H9 (cell line): ENCODE measurements around the gene SUFU. TPM values are rescaled to one million over a fixed set of nuclear protein-coding genes. Genes with fewer than 3 reads are reported as not detected.

ENCODE experiments used
- DNase-seq: peaks from one replicate; pipeline ENCODE4 v3.0.0-alpha.2; 2017
- H2AFZ ChIP-seq: one replicate; pipeline ENCODE4 v1.6.1; 2013; ENCODE audit warnings: mild to moderate bottlenecking, low read length, control low read depth, moderate library complexity
- H2AK5ac ChIP-seq: 2 replicates; pipeline ENCODE4 v1.6.1; 2013; ENCODE audit warnings: low read length, control low read depth, mixed read lengths; ENCODE audit not compliant: insufficient read length
- H2BK120ac ChIP-seq: one replicate; pipeline ENCODE4 v1.6.1; 2013; ENCODE audit warnings: low read depth, mild to moderate bottlenecking, low read length, control low read depth, inconsistent platforms; ENCODE audit not compliant: poor library complexity, severe bottlenecking
- H2BK12ac ChIP-seq: 2 replicates; pipeline ENCODE4 v1.6.1; 2013; ENCODE audit warnings: low read length, control low read depth, mixed read lengths, low read depth; ENCODE audit not compliant: insufficient read length
- H2BK15ac ChIP-seq: 2 replicates; pipeline ENCODE4 v1.6.1; 2013; ENCODE audit warnings: low read depth, low read length, control low read depth
- H2BK20ac ChIP-seq: one replicate; pipeline ENCODE4 v1.6.1; 2013; ENCODE audit warnings: low read depth, mild to moderate bottlenecking, low read length, control low read depth, inconsistent platforms; ENCODE audit not compliant: poor library complexity, severe bottlenecking
- H2BK5ac ChIP-seq: 2 replicates; pipeline ENCODE4 v1.6.1; 2013; ENCODE audit warnings: low read length, control low read depth, mixed read lengths; ENCODE audit not compliant: insufficient read length
- H3K14ac ChIP-seq: 2 replicates; pipeline ENCODE4 v1.6.1; 2013; ENCODE audit warnings: low read length, control low read depth; ENCODE audit not compliant: insufficient read depth
- H3K18ac ChIP-seq: 2 replicates; pipeline ENCODE4 v1.6.1; 2013; ENCODE audit warnings: low read depth, mild to moderate bottlenecking, mixed read lengths, low read length, control low read depth; ENCODE audit not compliant: insufficient read length
- H3K23ac ChIP-seq: 2 replicates; pipeline ENCODE4 v1.6.1; 2013; ENCODE audit warnings: low read length, control low read depth, mixed read lengths, low read depth; ENCODE audit not compliant: insufficient read length
- H3K23me2 ChIP-seq: 2 replicates; pipeline ENCODE4 v1.6.1; 2013; ENCODE audit warnings: low read depth, mild to moderate bottlenecking, mixed read lengths, low read length, control low read depth; ENCODE audit not compliant: insufficient read length, poor library complexity, severe bottlenecking
- H3K27ac ChIP-seq: 2 replicates; pipeline ENCODE4 v1.5.1; 2013; ENCODE audit warnings: low read length, control low read depth, mixed read lengths, low read depth; ENCODE audit not compliant: insufficient read length
- H3K27me3 ChIP-seq: 2 replicates; pipeline ENCODE4 v1.6.1; 2013; ENCODE audit warnings: low read length, control low read depth, inconsistent platforms; ENCODE audit not compliant: insufficient read depth
- H3K4ac ChIP-seq: 2 replicates; pipeline ENCODE4 v1.6.1; 2013; ENCODE audit warnings: low read depth, mild to moderate bottlenecking, control low read depth, inconsistent platforms, low read length, moderate library complexity
- H3K4me1 ChIP-seq: 2 replicates; pipeline ENCODE4 v1.6.1; 2013; ENCODE audit warnings: low read length, control low read depth, inconsistent platforms; ENCODE audit not compliant: insufficient read depth
- H3K4me2 ChIP-seq: 2 replicates; pipeline ENCODE4 v1.6.1; 2013; ENCODE audit warnings: low read length, control low read depth, mixed read lengths; ENCODE audit not compliant: insufficient read length, insufficient read depth
- H3K56ac ChIP-seq: 2 replicates; pipeline ENCODE4 v1.6.1; 2013; ENCODE audit warnings: low read depth, mild to moderate bottlenecking, mixed read lengths, low read length, control low read depth; ENCODE audit not compliant: insufficient read length
- H3K79me1 ChIP-seq: 2 replicates; pipeline ENCODE4 v1.6.1; 2013; ENCODE audit warnings: low read depth, mild to moderate bottlenecking, moderate library complexity, low read length, control low read depth, inconsistent platforms; ENCODE audit not compliant: insufficient read depth, poor library complexity, severe bottlenecking
- H3K79me2 ChIP-seq: 2 replicates; pipeline ENCODE4 v1.6.1; 2013; ENCODE audit warnings: low read length, control low read depth, inconsistent platforms; ENCODE audit not compliant: insufficient read depth
- H3K9ac ChIP-seq: 2 replicates; pipeline ENCODE4 v1.6.1; 2013; ENCODE audit warnings: low read length, control low read depth, mixed read lengths; ENCODE audit not compliant: insufficient read length; ENCODE audit errors: extremely low read depth
- H3K9me3 ChIP-seq: one replicate; pipeline ENCODE4 v1.6.1; 2013; ENCODE audit warnings: low read depth, low read length, inconsistent platforms; ENCODE audit not compliant: control insufficient read depth
- H3T11ph ChIP-seq: one replicate; pipeline ENCODE4 v1.6.1; 2013; ENCODE audit warnings: mild to moderate bottlenecking, low read length, control low read depth, inconsistent platforms
- H4K20me1 ChIP-seq: one replicate; pipeline ENCODE4 v1.6.1; 2013; ENCODE audit not compliant: control insufficient read depth, insufficient read length, insufficient read depth
- H4K5ac ChIP-seq: 2 replicates; pipeline ENCODE4 v1.6.1; 2013; ENCODE audit warnings: low read depth, mild to moderate bottlenecking, mixed read lengths, low read length, control low read depth; ENCODE audit not compliant: insufficient read length
- H4K8ac ChIP-seq: replicated peaks from 2 replicates; pipeline ENCODE4 v1.6.1; 2013; ENCODE audit warnings: low read length, control low read depth, mixed read lengths, low read depth; ENCODE audit not compliant: insufficient read length
- H4K91ac ChIP-seq: 2 replicates; pipeline ENCODE4 v1.6.1; 2013; ENCODE audit warnings: low read depth, mild to moderate bottlenecking, moderate library complexity, mixed read lengths, low read length, control low read depth; ENCODE audit not compliant: insufficient read length
- H3K27ac Mint-ChIP-seq, 3 experiments: 2 replicates in 2 of 3; 3 replicates in 1 of 3; pipeline ENCODE4 v1.8.0; 2020 to 2021; ENCODE audit warnings: mixed read lengths in 3 of 3, mild to moderate bottlenecking in 1 of 3, moderate library complexity in 1 of 3
- H3K27me3 Mint-ChIP-seq: 2 replicates; pipeline ENCODE4 v1.8.0; 2021; ENCODE audit warnings: low read depth, mild to moderate bottlenecking, moderate library complexity, mixed read lengths
- H3K36me3 Mint-ChIP-seq, 3 experiments: 2 replicates in 2 of 3; 3 replicates in 1 of 3; pipeline ENCODE4 v1.8.0; 2020 to 2021; ENCODE audit warnings: low read depth in 3 of 3, mixed read lengths in 3 of 3; ENCODE audit not compliant: insufficient read depth in 1 of 3
- H3K4me1 Mint-ChIP-seq, 2 experiments: 2 replicates each; pipeline ENCODE4 v1.8.0; 2020; ENCODE audit warnings: mixed read lengths in 2 of 2
- H3K4me3 Mint-ChIP-seq, 2 experiments: 2 replicates in 1 of 2; 3 replicates in 1 of 2; pipeline ENCODE4 v1.8.0; 2020 to 2021; ENCODE audit warnings: mild to moderate bottlenecking in 2 of 2, mixed read lengths in 2 of 2, moderate library complexity in 1 of 2
- H3K9me3 Mint-ChIP-seq, 2 experiments: 2 replicates in 1 of 2; 3 replicates in 1 of 2; pipeline ENCODE4 v1.8.0; 2020; ENCODE audit warnings: mild to moderate bottlenecking in 2 of 2, mixed read lengths in 2 of 2, moderate library complexity in 1 of 2
- CTCF ChIP-seq: fragments of 200-600 bp; sonication (generic); conservative IDR thresholded peaks from 3 replicates; pipeline ENCODE4 v1.8.0; 2021; ENCODE audit warnings: antibody characterized with exemption, mild to moderate bottlenecking
- WGBS: extraction: QIAGEN DNeasy Blood & Tissue Kit; methylation state at CpG from one replicate; pipeline ENCODE4 v1.1.7; 2013; ENCODE audit warnings: missing lambda C conversion rate, low lambda C conversion rate, mixed read lengths; ENCODE audit not compliant: insufficient read length; ENCODE audit errors: extremely low coverage; 5-methylcytosine and 5-hydroxymethylcytosine counted together
- total RNA-seq: library from RNA; stranded (reverse); gene quantifications from 2 replicates; pipeline ENCODE4 v1.2.1, GENCODE V29; 2021

SUFU gene
- total RNA-seq, 1 experiment from 2014 or later, result 9.5 TPM

DNA sequence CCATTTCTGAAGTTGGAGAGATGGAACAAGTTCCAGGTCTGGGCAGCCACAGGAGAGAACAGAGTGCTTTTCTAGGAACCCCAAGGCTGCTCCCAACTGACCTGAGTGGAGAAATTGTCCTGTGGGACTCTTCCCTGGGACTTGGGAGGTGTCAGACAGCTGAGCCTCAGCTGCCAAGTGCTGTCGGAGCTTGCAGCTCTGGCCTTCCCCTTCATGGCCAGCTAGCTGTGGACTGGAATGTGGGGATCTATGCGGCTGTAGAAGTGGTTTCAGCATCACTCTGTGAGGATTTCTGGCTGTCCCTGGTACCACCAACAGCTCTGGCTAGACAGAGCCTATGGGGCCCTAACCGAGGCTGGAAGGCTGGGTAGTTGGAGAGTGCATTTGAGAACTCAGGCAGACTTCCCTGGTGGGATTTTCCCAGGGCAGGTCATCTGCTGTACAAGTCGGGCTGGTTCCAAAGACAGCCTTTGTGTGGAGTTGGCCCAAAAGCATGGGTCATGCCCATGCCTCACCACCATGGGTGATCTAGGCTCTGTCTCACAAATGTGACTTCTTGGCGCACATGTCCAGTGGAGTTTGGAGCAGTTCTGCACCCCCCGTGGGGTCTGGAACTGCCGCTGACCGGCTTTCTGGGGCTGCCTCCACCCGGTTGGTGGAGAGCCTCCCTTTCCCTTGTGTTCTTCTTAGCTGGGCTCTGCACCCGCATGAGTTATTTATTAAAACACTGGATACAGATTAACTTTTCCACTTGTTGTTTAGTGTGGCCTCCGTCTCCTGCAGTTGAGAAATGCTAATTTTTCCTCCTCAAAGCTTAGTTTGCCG lies 10.9 kb downstream of the SUFU start:
- Histone ChIP-seq H4K91ac (no peak overlapping the region), H3T11ph (no peak overlapping the region), H3K18ac (no peak overlapping the region), H2AFZ (no peak overlapping the region), H3K14ac (no peak overlapping the region), H3K79me2 (no peaks in the 10 kb centered on the region), H3K4me1 (no peaks in the 10 kb centered on the region), H3K27ac (no peak overlapping the region), H4K5ac (no peak overlapping the region), H2AK5ac (no peak overlapping the region), H3K56ac (no peak overlapping the region), H2BK120ac (no peak overlapping the region), H3K23me2 (no peaks in the 10 kb centered on the region), H3K9me3 (no peaks in the 10 kb centered on the region), H3K79me1 (no peaks in the 10 kb centered on the region), H2BK5ac (no peak overlapping the region), H2BK12ac (no peak overlapping the region), H3K4me2 (no peak overlapping the region), H3K9ac (no peak overlapping the region), H2BK20ac (no peak overlapping the region), H3K4ac (no peak overlapping the region), H3K23ac (no peak overlapping the region), H4K20me1 (no peaks in the 10 kb centered on the region), H2BK15ac (no peak overlapping the region), H3K27me3 (no peaks in the 10 kb centered on the region), H4K8ac (no peak overlapping the region)
- Mint-ChIP-seq H3K4me1 (peaks cover 0 to 8% of the 10 kb centered on the region in 2 experiments; a peak in 2 of 4 replicates), H3K9me3 (no peaks in the 10 kb centered on the region), H3K27ac (no peak overlapping the region), H3K4me3 (no peak overlapping the region), H3K27me3 (no peaks in the 10 kb centered on the region), H3K36me3 (peaks cover 3 to 29% (median 13%) of the 10 kb centered on the region in 3 experiments; a peak in 5 of 7 replicates)
- no CpG with 5 or more reads among the region's 12 CpGs for WGBS
- no peak for TF ChIP-seq CTCF
- DNase-seq, result no peak
